ENCODE measurements around the gene ANKRD63.

ANKRD63 gene

DNA sequence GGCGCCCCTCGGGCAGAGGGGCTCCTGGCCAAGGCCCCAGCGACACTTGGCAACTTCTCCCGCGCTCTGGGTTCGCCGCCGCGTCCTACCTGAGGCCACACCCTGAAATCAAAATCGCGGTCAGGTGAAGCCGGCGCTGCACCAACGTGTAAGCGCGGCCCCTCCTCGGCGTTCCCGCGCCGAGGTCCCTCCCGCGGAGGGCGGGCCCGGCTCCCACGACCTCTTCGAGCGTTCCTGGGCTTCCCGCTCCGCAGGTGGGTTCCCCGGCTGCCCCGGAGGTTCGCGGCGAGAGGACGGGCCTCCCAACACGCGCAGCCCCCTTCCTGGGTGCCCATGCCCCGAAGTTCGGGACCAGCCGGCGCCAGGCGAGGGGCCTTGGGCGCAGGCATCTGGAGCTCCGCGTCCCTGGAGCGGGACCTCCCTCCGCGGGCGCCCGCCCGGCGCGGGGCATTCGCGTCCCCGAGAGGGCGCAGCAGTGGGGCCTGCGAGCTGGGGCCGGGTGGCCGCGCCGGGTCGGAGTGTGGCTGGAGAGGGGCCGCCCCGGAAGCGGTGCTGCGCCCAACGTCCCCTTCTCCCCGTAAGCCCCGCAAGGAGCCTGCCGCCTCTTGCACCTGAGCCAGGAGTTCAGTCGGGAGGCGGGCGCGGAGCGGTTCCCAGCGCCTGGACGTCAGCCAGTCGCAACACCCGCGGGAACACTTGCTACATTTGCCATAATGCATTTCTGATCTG, 30.3 kb downstream of the ANKRD63 start:
- H3K27ac ChIP-seq (ENCODE audit: low read depth in 2 of 2, low read length in 2 of 2), result no peak overlapping the region

DNA sequence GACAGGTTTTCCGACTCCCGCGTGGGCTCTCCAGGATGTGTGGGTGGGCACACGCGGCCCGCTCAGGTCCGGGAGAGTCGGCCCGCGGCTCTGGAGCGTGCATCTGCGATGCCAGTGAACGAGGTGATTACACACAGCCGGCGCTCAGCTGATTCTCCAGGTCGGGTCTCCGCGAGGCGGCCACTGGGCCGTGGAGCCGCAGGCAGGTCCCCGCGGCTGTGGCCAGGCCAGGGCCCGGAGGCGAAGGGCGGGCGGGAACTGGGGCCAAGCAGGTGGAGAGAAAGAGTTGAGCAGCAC, 30.8 kb downstream of the ANKRD63 start:
- H3K36me3 ChIP-seq (ENCODE audit: control insufficient read depth in 2 of 2, insufficient read depth in 2 of 2, low read length in 2 of 2), result no peaks in the 10 kb centered on the region
- H3K9ac ChIP-seq (ENCODE audit: low read depth in 1 of 2, low read length in 2 of 2), result peak overlapping the region in 1 of 2 donors; percentile 55
- peaks cover 4 to 5% of the 10 kb centered on the region in 2 donors for H3K27me3 ChIP-seq (ENCODE audit: control insufficient read depth in 2 of 2, insufficient read depth in 2 of 2, low read length in 2 of 2)
- H3K4me1 ChIP-seq (ENCODE audit: control insufficient read depth in 2 of 2, insufficient read depth in 2 of 2, low read length in 2 of 2), result peaks cover 0 to 8% of the 10 kb centered on the region in 2 donors
- no peaks in the 10 kb centered on the region for H3K9me3 ChIP-seq (ENCODE audit: control insufficient read depth in 2 of 2, low read length in 2 of 2)
- H3K27ac ChIP-seq (ENCODE audit: low read depth in 2 of 2, low read length in 2 of 2), result no peak overlapping the region
- peak overlapping the region; percentile 66 to 69 for H3K4me3 ChIP-seq (ENCODE audit: low read length in 2 of 2)

More for the DNA sequence above, 30.3 kb downstream of the ANKRD63 start:
- Histone ChIP-seq H3K4me1 (ENCODE audit: control insufficient read depth in 2 of 2, insufficient read depth in 2 of 2, low read length in 2 of 2) (peaks cover 0 to 8% of the 10 kb centered on the region in 2 donors), H3K4me3 (ENCODE audit: low read length in 2 of 2) (peak overlapping the region; percentile 66 to 69), H3K9ac (ENCODE audit: low read depth in 1 of 2, low read length in 2 of 2) (peak overlapping the region; percentile 47 to 55), H3K27me3 (ENCODE audit: control insufficient read depth in 2 of 2, insufficient read depth in 2 of 2, low read length in 2 of 2) (peaks cover 4 to 5% of the 10 kb centered on the region in 2 donors), H3K36me3 (ENCODE audit: control insufficient read depth in 2 of 2, insufficient read depth in 2 of 2, low read length in 2 of 2) (no peaks in the 10 kb centered on the region), H3K9me3 (ENCODE audit: control insufficient read depth in 2 of 2, low read length in 2 of 2) (no peaks in the 10 kb centered on the region)

GRCh38 chr15:40251486-40252140, 31.3 kb downstream of the ANKRD63 start:
- H3K27ac ChIP-seq (ENCODE audit: low read depth in 2 of 2, low read length in 2 of 2), result no peak overlapping the region
- H3K4me3 ChIP-seq (ENCODE audit: low read length in 2 of 2), result no peak overlapping the region
- no peaks in the 10 kb centered on the region for H3K36me3 ChIP-seq (ENCODE audit: control insufficient read depth in 2 of 2, insufficient read depth in 2 of 2, low read length in 2 of 2)
- peaks cover 4 to 5% of the 10 kb centered on the region in 2 donors for H3K27me3 ChIP-seq (ENCODE audit: control insufficient read depth in 2 of 2, insufficient read depth in 2 of 2, low read length in 2 of 2)
- no peak overlapping the region for H3K9ac ChIP-seq (ENCODE audit: low read depth in 1 of 2, low read length in 2 of 2)
- H3K4me1 ChIP-seq (ENCODE audit: control insufficient read depth in 2 of 2, insufficient read depth in 2 of 2, low read length in 2 of 2), result peaks cover 0 to 8% of the 10 kb centered on the region in 2 donors
- no peaks in the 10 kb centered on the region for H3K9me3 ChIP-seq (ENCODE audit: control insufficient read depth in 2 of 2, low read length in 2 of 2)

- H3K9ac ChIP-seq (ENCODE audit: low read depth in 1 of 2, low read length in 2 of 2), result no peak overlapping the region
- no peak overlapping the region for H3K4me3 ChIP-seq (ENCODE audit: low read length in 2 of 2)
Observed at GRCh38 chr15:40250771-40251483, 31.9 kb downstream of the ANKRD63 start.

GRCh38 chr15:40250304-40250656, 32.6 kb downstream of the ANKRD63 start:
- Histone ChIP-seq H3K9ac (ENCODE audit: low read depth in 1 of 2, low read length in 2 of 2) (no peak overlapping the region), H3K36me3 (ENCODE audit: control insufficient read depth in 2 of 2, insufficient read depth in 2 of 2, low read length in 2 of 2) (no peaks in the 10 kb centered on the region), H3K9me3 (ENCODE audit: control insufficient read depth in 2 of 2, low read length in 2 of 2) (no peaks in the 10 kb centered on the region), H3K27me3 (ENCODE audit: control insufficient read depth in 2 of 2, insufficient read depth in 2 of 2, low read length in 2 of 2) (peaks cover 4 to 5% of the 10 kb centered on the region in 2 donors), H3K27ac (ENCODE audit: low read depth in 2 of 2, low read length in 2 of 2) (no peak overlapping the region), H3K4me3 (ENCODE audit: low read length in 2 of 2) (no peak overlapping the region), H3K4me1 (ENCODE audit: control insufficient read depth in 2 of 2, insufficient read depth in 2 of 2, low read length in 2 of 2) (peaks cover 0 to 8% of the 10 kb centered on the region in 2 donors)

More at GRCh38 chr15:40250771-40251483, 31.9 kb downstream of the ANKRD63 start:
- Histone ChIP-seq H3K27ac (ENCODE audit: low read depth in 2 of 2, low read length in 2 of 2) (no peak overlapping the region), H3K4me1 (ENCODE audit: control insufficient read depth in 2 of 2, insufficient read depth in 2 of 2, low read length in 2 of 2) (peaks cover 0 to 8% of the 10 kb centered on the region in 2 donors), H3K36me3 (ENCODE audit: control insufficient read depth in 2 of 2, insufficient read depth in 2 of 2, low read length in 2 of 2) (no peaks in the 10 kb centered on the region), H3K9me3 (ENCODE audit: control insufficient read depth in 2 of 2, low read length in 2 of 2) (no peaks in the 10 kb centered on the region), H3K27me3 (ENCODE audit: control insufficient read depth in 2 of 2, insufficient read depth in 2 of 2, low read length in 2 of 2) (peaks cover 4 to 5% of the 10 kb centered on the region in 2 donors)

- Histone ChIP-seq H3K36me3 (ENCODE audit: control insufficient read depth in 2 of 2, insufficient read depth in 2 of 2, low read length in 2 of 2) (no peaks in the 10 kb centered on the region), H3K4me3 (ENCODE audit: low read length in 2 of 2) (no peak overlapping the region), H3K4me1 (ENCODE audit: control insufficient read depth in 2 of 2, insufficient read depth in 2 of 2, low read length in 2 of 2) (peaks cover 0 to 8% of the 10 kb centered on the region in 2 donors), H3K27ac (ENCODE audit: low read depth in 2 of 2, low read length in 2 of 2) (no peak overlapping the region), H3K9me3 (ENCODE audit: control insufficient read depth in 2 of 2, low read length in 2 of 2) (no peaks in the 10 kb centered on the region), H3K27me3 (ENCODE audit: control insufficient read depth in 2 of 2, insufficient read depth in 2 of 2, low read length in 2 of 2) (peaks cover 4 to 5% of the 10 kb centered on the region in 2 donors), H3K9ac (ENCODE audit: low read depth in 1 of 2, low read length in 2 of 2) (no peak overlapping the region)
Observed at GRCh38 chr15:40249477-40250303, 33.2 kb downstream of the ANKRD63 start.

DNA sequence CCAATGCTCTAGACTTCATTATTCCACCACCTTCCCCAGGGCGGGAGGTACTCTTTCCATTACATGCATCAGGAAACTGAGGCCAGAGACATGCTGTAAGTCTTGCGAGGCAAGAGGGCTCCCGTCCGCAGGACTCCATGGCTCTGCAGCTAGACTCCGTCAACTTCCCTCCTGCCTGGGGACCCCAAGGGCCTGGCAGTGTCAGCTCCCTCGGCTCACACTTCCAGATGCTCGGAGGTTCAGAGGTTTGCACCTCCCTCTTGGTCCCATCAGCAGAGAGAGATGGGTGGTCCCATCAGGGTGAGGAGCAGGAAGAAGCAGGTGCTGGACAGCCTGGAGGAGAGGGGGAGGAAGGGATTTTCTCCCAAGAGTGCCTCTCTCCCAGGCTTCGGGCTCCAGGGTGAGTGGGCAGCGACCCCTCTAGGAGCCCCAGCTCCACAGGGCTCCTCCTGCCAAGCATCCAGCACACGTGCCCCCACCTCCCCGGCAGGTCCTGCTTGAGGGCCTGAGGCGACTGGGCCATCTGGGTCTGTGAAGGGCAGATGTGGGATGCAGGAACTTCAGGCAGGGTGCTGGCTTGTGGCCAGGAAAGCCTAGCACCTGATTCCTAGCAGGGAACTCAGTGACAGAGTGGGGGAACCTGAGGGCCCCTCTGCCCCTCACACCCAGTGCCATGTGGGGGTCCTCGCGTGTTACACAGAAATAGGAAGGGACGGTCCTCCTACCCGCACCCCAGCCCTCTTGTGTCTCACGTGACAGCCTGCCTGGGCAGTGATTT, 34.7 kb downstream of the ANKRD63 start:
- H3K4me1 ChIP-seq (ENCODE audit: control insufficient read depth in 2 of 2, insufficient read depth in 2 of 2, low read length in 2 of 2), result peaks cover 0 to 3% of the 10 kb centered on the region in 2 donors
- no peaks in the 10 kb centered on the region for H3K9me3 ChIP-seq (ENCODE audit: control insufficient read depth in 2 of 2, low read length in 2 of 2)
- peaks cover 0 to 4% of the 10 kb centered on the region in 2 donors for H3K27me3 ChIP-seq (ENCODE audit: control insufficient read depth in 2 of 2, insufficient read depth in 2 of 2, low read length in 2 of 2)
- H3K27ac ChIP-seq (ENCODE audit: low read depth in 2 of 2, low read length in 2 of 2), result no peak overlapping the region
- H3K4me3 ChIP-seq (ENCODE audit: low read length in 2 of 2), result no peak overlapping the region
- no peaks in the 10 kb centered on the region for H3K36me3 ChIP-seq (ENCODE audit: control insufficient read depth in 2 of 2, insufficient read depth in 2 of 2, low read length in 2 of 2)
- no peak overlapping the region for H3K9ac ChIP-seq (ENCODE audit: low read depth in 1 of 2, low read length in 2 of 2)

DNA sequence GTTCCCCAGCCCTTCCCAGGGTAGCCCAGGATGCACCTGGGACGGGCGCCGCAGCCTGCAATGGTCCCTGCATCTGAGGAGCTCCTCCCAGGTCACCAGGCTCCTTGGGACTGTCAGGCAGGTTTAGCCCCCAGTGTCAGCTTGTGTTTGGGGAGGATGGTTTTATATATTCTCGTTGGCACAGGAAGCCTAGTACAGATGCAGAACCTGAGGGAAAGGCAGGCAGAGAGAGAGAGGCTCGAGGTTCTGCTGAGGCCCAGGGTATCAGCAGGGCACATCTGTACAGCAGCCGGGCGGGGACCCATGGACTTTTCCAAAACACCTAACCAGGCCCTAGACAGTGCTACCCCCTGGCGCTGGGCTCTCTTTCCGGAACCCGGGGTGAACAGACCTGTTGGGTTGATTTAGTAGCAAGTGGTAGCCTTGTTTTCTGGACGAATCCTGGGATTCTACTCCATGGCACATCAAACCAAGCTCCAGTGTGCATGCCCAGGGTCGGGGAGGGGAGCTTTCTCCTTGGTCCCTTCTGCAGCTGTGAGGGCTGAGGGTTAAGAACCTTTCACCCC, 35.4 kb downstream of the ANKRD63 start:
- Histone ChIP-seq H3K36me3 (ENCODE audit: control insufficient read depth in 2 of 2, insufficient read depth in 2 of 2, low read length in 2 of 2) (no peaks in the 10 kb centered on the region), H3K4me3 (ENCODE audit: low read length in 2 of 2) (no peak overlapping the region), H3K27ac (ENCODE audit: low read depth in 2 of 2, low read length in 2 of 2) (no peak overlapping the region), H3K27me3 (ENCODE audit: control insufficient read depth in 2 of 2, insufficient read depth in 2 of 2, low read length in 2 of 2) (peaks cover 0 to 4% of the 10 kb centered on the region in 2 donors), H3K4me1 (ENCODE audit: control insufficient read depth in 2 of 2, insufficient read depth in 2 of 2, low read length in 2 of 2) (no peaks in the 10 kb centered on the region), H3K9me3 (ENCODE audit: control insufficient read depth in 2 of 2, low read length in 2 of 2) (no peaks in the 10 kb centered on the region), H3K9ac (ENCODE audit: low read depth in 1 of 2, low read length in 2 of 2) (no peak overlapping the region)
